GM12873 (cell line): Measurements from ENCODE around the gene SATB1.

Experiments used
- CTCF ChIP-seq: IDR thresholded peaks from 2 replicates; pipeline ENCODE4 v1.5.1; 2012; ENCODE audit warnings: low read depth, mild to moderate bottlenecking, moderate library complexity, low read length, control low read depth; ENCODE audit not compliant: insufficient read depth; ENCODE audit errors: missing control alignments

Gene SATB1

GRCh38 chr3:18410205-18410604 is 14.9 kb downstream of the SATB1 start:
- TF ChIP-seq CTCF: no peak

- TF ChIP-seq CTCF: no peak
Measured at GRCh38 chr3:18409266-18409665, 15.9 kb downstream of the SATB1 start.

- no peak for TF ChIP-seq CTCF
Measured at GRCh38 chr3:18405141-18405540, 20.0 kb downstream of the SATB1 start.

- no peak for TF ChIP-seq CTCF
Measured at GRCh38 chr3:18403061-18403460, 22.1 kb downstream of the SATB1 start.

- no peak for TF ChIP-seq CTCF
Measured at GRCh38 chr3:18402239-18402799, 22.8 kb downstream of the SATB1 start.

- TF ChIP-seq CTCF: no peak
Measured at GRCh38 chr3:18401300-18401961, 23.7 kb downstream of the SATB1 start.

- TF ChIP-seq CTCF: no peak
Measured at GRCh38 chr3:18398448-18398847, 26.7 kb downstream of the SATB1 start.
